Measurements from ENCODE around the gene ZKSCAN5.
"Not testable (repeated sequence)": the region's sequence is repeated elsewhere in the genome, so short reads cannot be mapped to it uniquely, and the experiment has no call there.

ZKSCAN5 gene

GRCh38 chr7:99499371-99499720, 5.1 kb upstream of the ZKSCAN5 start:
- Histone ChIP-seq H4K20me1 (ENCODE audit: insufficient read depth, low read length) (peaks cover 3% of the 10 kb centered on the region; the same call in 1 of the 2 replicates), H3K4me2 (ENCODE audit: low read length) (peak overlapping the region; percentile 94), H3K27me3 (ENCODE audit: insufficient read depth, low read length) (no peaks in the 10 kb centered on the region), H3F3A (ENCODE audit: insufficient read depth, low read length) (no peaks in the 10 kb centered on the region), H3K36me3 (ENCODE audit: insufficient read depth, low read length) (peaks cover 42% of the 10 kb centered on the region), H3K9me2 (ENCODE audit: low read depth, low read length) (no peaks in the 10 kb centered on the region), H3K9ac (ENCODE audit: low read length) (peak overlapping the region; percentile 78), H3K79me2 (ENCODE audit: insufficient read depth, low read length) (peaks cover 33% of the 10 kb centered on the region), H3K27ac (ENCODE audit: low read depth, low read length, poor library complexity, severe bottlenecking) (peak overlapping the region; percentile 57), H3K4me1 (ENCODE audit: insufficient read depth, low read length, severe bottlenecking) (peaks cover 28% of the 10 kb centered on the region), H2AFZ (ENCODE audit: low read length) (no peak overlapping the region), H3K9me3 (ENCODE audit: low read length) (peaks cover 2% of the 10 kb centered on the region), H3K4me3 (ENCODE audit: low read depth, low read length, poor library complexity, severe bottlenecking) (peak overlapping the region; percentile 77)
- no peak for TF ChIP-seq CTCF (IDR thresholded peaks at IDR 0.05; ENCODE audit: low read length)
- TF ChIP-seq EZH2 (IDR thresholded peaks at IDR 0.05; ENCODE audit: borderline replicate concordance, low read length), result no peak

- no peaks in the 10 kb centered on the region for H3F3A ChIP-seq (ENCODE audit: insufficient read depth, low read length)
- TF ChIP-seq CTCF (IDR thresholded peaks at IDR 0.05; ENCODE audit: low read length) (peak; percentile 9; the same call in 1 of the 2 replicates), EZH2 (IDR thresholded peaks at IDR 0.05; ENCODE audit: borderline replicate concordance, low read length) (no peak)
- peaks cover 35% of the 10 kb centered on the region for H3K36me3 ChIP-seq (ENCODE audit: insufficient read depth, low read length)
- no peaks in the 10 kb centered on the region for H3K27me3 ChIP-seq (ENCODE audit: insufficient read depth, low read length)
- H3K4me2 ChIP-seq (ENCODE audit: low read length), result peak within 1 kb of the TSS; percentile 94
- H3K9ac ChIP-seq (ENCODE audit: low read length), result peak within 1 kb of the TSS; percentile 78
- no peak within 1 kb of the TSS for H2AFZ ChIP-seq (ENCODE audit: low read length)
- H3K4me1 ChIP-seq (ENCODE audit: insufficient read depth, low read length, severe bottlenecking), result peaks cover 28% of the 10 kb centered on the region
- peak within 1 kb of the TSS; percentile 77 for H3K4me3 ChIP-seq (ENCODE audit: low read depth, low read length, poor library complexity, severe bottlenecking)
- H3K79me2 ChIP-seq (ENCODE audit: insufficient read depth, low read length), result peaks cover 33% of the 10 kb centered on the region
- no peaks in the 10 kb centered on the region for H3K9me2 ChIP-seq (ENCODE audit: low read depth, low read length)
- H4K20me1 ChIP-seq (ENCODE audit: insufficient read depth, low read length), result peaks cover 3% of the 10 kb centered on the region; the same call in 1 of the 2 replicates
- no peaks in the 10 kb centered on the region for H3K9me3 ChIP-seq (ENCODE audit: low read length)
- H3K27ac ChIP-seq (ENCODE audit: low read depth, low read length, poor library complexity, severe bottlenecking), result peak within 1 kb of the TSS; percentile 57
These were observed 4.5 kb upstream of the ZKSCAN5 start, which contains the start of gene ZNF394 for GRCh38 chr7:99499721-99500636. Gene ZNF394 (minus strand): TSS chr7:99500281. CDS start chr7:99500093, 188 bp downstream.

- H3K27ac ChIP-seq (ENCODE audit: low read depth, low read length, poor library complexity, severe bottlenecking), result peak overlapping the region; percentile 57
- peaks cover 3% of the 10 kb centered on the region; the same call in 1 of the 2 replicates for H4K20me1 ChIP-seq (ENCODE audit: insufficient read depth, low read length)
- peak overlapping the region; percentile 94 for H3K4me2 ChIP-seq (ENCODE audit: low read length)
- no peaks in the 10 kb centered on the region for H3K9me2 ChIP-seq (ENCODE audit: low read depth, low read length)
- no peak overlapping the region for H2AFZ ChIP-seq (ENCODE audit: low read length)
- peaks cover 31% of the 10 kb centered on the region for H3K4me1 ChIP-seq (ENCODE audit: insufficient read depth, low read length, severe bottlenecking)
- TF ChIP-seq CTCF (IDR thresholded peaks at IDR 0.05; ENCODE audit: low read length) (no peak), EZH2 (IDR thresholded peaks at IDR 0.05; ENCODE audit: borderline replicate concordance, low read length) (no peak)
- H3K36me3 ChIP-seq (ENCODE audit: insufficient read depth, low read length), result peaks cover 29% of the 10 kb centered on the region
- H3F3A ChIP-seq (ENCODE audit: insufficient read depth, low read length), result no peaks in the 10 kb centered on the region
- peak overlapping the region; percentile 78 for H3K9ac ChIP-seq (ENCODE audit: low read length)
- no peaks in the 10 kb centered on the region for H3K9me3 ChIP-seq (ENCODE audit: low read length)
- H3K79me2 ChIP-seq (ENCODE audit: insufficient read depth, low read length), result peaks cover 37% of the 10 kb centered on the region
- H3K4me3 ChIP-seq (ENCODE audit: low read depth, low read length, poor library complexity, severe bottlenecking), result peak overlapping the region; percentile 77
- H3K27me3 ChIP-seq (ENCODE audit: insufficient read depth, low read length), result no peaks in the 10 kb centered on the region
These were observed 3.8 kb upstream of the ZKSCAN5 start for GRCh38 chr7:99500637-99501009.

GRCh38 chr7:99501236-99501635, 3.2 kb upstream of the ZKSCAN5 start:
- Histone ChIP-seq H3K4me2 (ENCODE audit: low read length) (peak overlapping the region; percentile 94), H3K4me3 (ENCODE audit: low read depth, low read length, poor library complexity, severe bottlenecking) (peak overlapping the region; percentile 77), H3K79me2 (ENCODE audit: insufficient read depth, low read length) (peaks cover 43% of the 10 kb centered on the region), H3K36me3 (ENCODE audit: insufficient read depth, low read length) (peaks cover 23% of the 10 kb centered on the region), H3K4me1 (ENCODE audit: insufficient read depth, low read length, severe bottlenecking) (peaks cover 37% of the 10 kb centered on the region)
- not testable (repeated sequence) for H3F3A ChIP-seq (ENCODE audit: insufficient read depth, low read length); H3K9ac ChIP-seq (ENCODE audit: low read length); H3K9me3 ChIP-seq (ENCODE audit: low read length); H3K27ac ChIP-seq (ENCODE audit: low read depth, low read length, poor library complexity, severe bottlenecking); H2AFZ ChIP-seq (ENCODE audit: low read length); H4K20me1 ChIP-seq (ENCODE audit: insufficient read depth, low read length); H3K27me3 ChIP-seq (ENCODE audit: insufficient read depth, low read length); H3K9me2 ChIP-seq (ENCODE audit: low read depth, low read length)
